ENCODE data around the gene NAALADL2. TPM values are rescaled to one million over a fixed set of nuclear protein-coding genes. Genes with fewer than 3 reads are reported as not detected.

NAALADL2 gene
- total RNA-seq, 1 experiment from 2014 or later = not detected

GRCh38 chr3:175146258-175146657, 287.1 kb downstream of the NAALADL2 start:
- H3K27me3 ChIP-seq (ENCODE audit: low read length) = no peaks in the 10 kb centered on the region
- H3K36me3 ChIP-seq (ENCODE audit: insufficient read depth, low read length) = no peaks in the 10 kb centered on the region
- H3K9me3 ChIP-seq (ENCODE audit: low read length) = peaks cover 26% of the 10 kb centered on the region
- no peak overlapping the region for H3K27ac ChIP-seq (ENCODE audit: low read length)
- DNase-seq = no peak
- no peak overlapping the region for H3K4me3 ChIP-seq (ENCODE audit: low read length)
- H3K9me2 ChIP-seq (replicated peaks; ENCODE audit: insufficient read depth, low read length) = no peaks in the 10 kb centered on the region
- H3K4me2 ChIP-seq (ENCODE audit: low read depth, low read length, poor library complexity, severe bottlenecking) = no peak overlapping the region
- H3K4me1 ChIP-seq (ENCODE audit: low read length) = no peaks in the 10 kb centered on the region
- no peaks in the 10 kb centered on the region for H3K79me2 ChIP-seq (ENCODE audit: low read length)
- no peaks in the 10 kb centered on the region for H4K20me1 ChIP-seq (ENCODE audit: insufficient read depth, low read depth, low read length)
- no peak overlapping the region for H2AFZ ChIP-seq (ENCODE audit: low read length)
- H3K9ac ChIP-seq (ENCODE audit: low read length) = no peak overlapping the region

- DNase-seq = no peak
- Histone ChIP-seq H3K79me2 (ENCODE audit: low read length) (no peaks in the 10 kb centered on the region), H3K4me3 (ENCODE audit: low read length) (no peak overlapping the region), H3K9ac (ENCODE audit: low read length) (no peak overlapping the region), H3K36me3 (ENCODE audit: insufficient read depth, low read length) (no peaks in the 10 kb centered on the region), H2AFZ (ENCODE audit: low read length) (no peak overlapping the region), H3K9me2 (replicated peaks; ENCODE audit: insufficient read depth, low read length) (no peaks in the 10 kb centered on the region), H3K4me2 (ENCODE audit: low read depth, low read length, poor library complexity, severe bottlenecking) (no peak overlapping the region), H3K4me1 (ENCODE audit: low read length) (no peaks in the 10 kb centered on the region), H3K9me3 (ENCODE audit: low read length) (peaks cover 31% of the 10 kb centered on the region), H4K20me1 (ENCODE audit: insufficient read depth, low read depth, low read length) (no peaks in the 10 kb centered on the region), H3K27me3 (ENCODE audit: low read length) (no peaks in the 10 kb centered on the region), H3K27ac (ENCODE audit: low read length) (no peak overlapping the region)
These were observed 290.5 kb downstream of the NAALADL2 start for GRCh38 chr3:175149675-175150074.

GRCh38 chr3:175150812-175151401, 291.8 kb downstream of the NAALADL2 start:
- H2AFZ ChIP-seq (ENCODE audit: low read length) = no peak overlapping the region
- no peaks in the 10 kb centered on the region for H3K27me3 ChIP-seq (ENCODE audit: low read length)
- no peaks in the 10 kb centered on the region for H3K4me1 ChIP-seq (ENCODE audit: low read length)
- no peak overlapping the region for H3K9ac ChIP-seq (ENCODE audit: low read length)
- no peaks in the 10 kb centered on the region for H3K79me2 ChIP-seq (ENCODE audit: low read length)
- H3K27ac ChIP-seq (ENCODE audit: low read length) = no peak overlapping the region
- no peak for DNase-seq
- no peak overlapping the region for H3K4me2 ChIP-seq (ENCODE audit: low read depth, low read length, poor library complexity, severe bottlenecking)
- no peaks in the 10 kb centered on the region for H3K9me2 ChIP-seq (replicated peaks; ENCODE audit: insufficient read depth, low read length)
- H4K20me1 ChIP-seq (ENCODE audit: insufficient read depth, low read depth, low read length) = no peaks in the 10 kb centered on the region
- no peaks in the 10 kb centered on the region for H3K36me3 ChIP-seq (ENCODE audit: insufficient read depth, low read length)
- H3K4me3 ChIP-seq (ENCODE audit: low read length) = no peak overlapping the region
- peaks cover 29% of the 10 kb centered on the region for H3K9me3 ChIP-seq (ENCODE audit: low read length)

- Histone ChIP-seq H3K4me1 (ENCODE audit: low read length) (no peaks in the 10 kb centered on the region), H3K27ac (ENCODE audit: low read length) (no peak overlapping the region), H3K4me2 (ENCODE audit: low read depth, low read length, poor library complexity, severe bottlenecking) (no peak overlapping the region), H3K9me2 (replicated peaks; ENCODE audit: insufficient read depth, low read length) (no peaks in the 10 kb centered on the region), H3K36me3 (ENCODE audit: insufficient read depth, low read length) (no peaks in the 10 kb centered on the region), H3K9ac (ENCODE audit: low read length) (no peak overlapping the region), H3K79me2 (ENCODE audit: low read length) (no peaks in the 10 kb centered on the region), H2AFZ (ENCODE audit: low read length) (no peak overlapping the region), H3K4me3 (ENCODE audit: low read length) (no peak overlapping the region), H3K9me3 (ENCODE audit: low read length) (peaks cover 21% of the 10 kb centered on the region), H3K27me3 (ENCODE audit: low read length) (no peaks in the 10 kb centered on the region), H4K20me1 (ENCODE audit: insufficient read depth, low read depth, low read length) (no peaks in the 10 kb centered on the region)
- DNase-seq = no peak
These were observed 294.5 kb downstream of the NAALADL2 start for GRCh38 chr3:175153595-175153994.

- no peak overlapping the region for H3K4me2 ChIP-seq (ENCODE audit: low read depth, low read length, poor library complexity, severe bottlenecking)
- no peak overlapping the region for H2AFZ ChIP-seq (ENCODE audit: low read length)
- H3K36me3 ChIP-seq (ENCODE audit: insufficient read depth, low read length) = no peaks in the 10 kb centered on the region
- no peaks in the 10 kb centered on the region for H3K27me3 ChIP-seq (ENCODE audit: low read length)
- H3K79me2 ChIP-seq (ENCODE audit: low read length) = no peaks in the 10 kb centered on the region
- DNase-seq = no peak
- no peak overlapping the region for H3K9ac ChIP-seq (ENCODE audit: low read length)
- no peaks in the 10 kb centered on the region for H4K20me1 ChIP-seq (ENCODE audit: insufficient read depth, low read depth, low read length)
- no peak overlapping the region for H3K4me3 ChIP-seq (ENCODE audit: low read length)
- H3K4me1 ChIP-seq (ENCODE audit: low read length) = no peaks in the 10 kb centered on the region
- no peak overlapping the region for H3K27ac ChIP-seq (ENCODE audit: low read length)
- peaks cover 18% of the 10 kb centered on the region for H3K9me3 ChIP-seq (ENCODE audit: low read length)
- H3K9me2 ChIP-seq (replicated peaks; ENCODE audit: insufficient read depth, low read length) = no peaks in the 10 kb centered on the region
These were observed 296.0 kb downstream of the NAALADL2 start for GRCh38 chr3:175155172-175155571.

- Histone ChIP-seq H3K9me3 (ENCODE audit: low read length) (peaks cover 7% of the 10 kb centered on the region; the same call in 1 of the 2 replicates), H3K9ac (ENCODE audit: low read length) (no peak overlapping the region), H3K27me3 (ENCODE audit: low read length) (no peaks in the 10 kb centered on the region), H3K4me2 (ENCODE audit: low read depth, low read length, poor library complexity, severe bottlenecking) (no peak overlapping the region), H3K9me2 (replicated peaks; ENCODE audit: insufficient read depth, low read length) (no peaks in the 10 kb centered on the region), H2AFZ (ENCODE audit: low read length) (no peak overlapping the region), H3K4me1 (ENCODE audit: low read length) (no peaks in the 10 kb centered on the region), H3K4me3 (ENCODE audit: low read length) (no peak overlapping the region), H3K27ac (ENCODE audit: low read length) (no peak overlapping the region), H3K36me3 (ENCODE audit: insufficient read depth, low read length) (no peaks in the 10 kb centered on the region), H3K79me2 (ENCODE audit: low read length) (no peaks in the 10 kb centered on the region), H4K20me1 (ENCODE audit: insufficient read depth, low read depth, low read length) (no peaks in the 10 kb centered on the region)
- no peak for DNase-seq
These were observed 300.1 kb downstream of the NAALADL2 start for GRCh38 chr3:175159202-175159601.

GRCh38 chr3:175161291-175161690, 302.2 kb downstream of the NAALADL2 start:
- Histone ChIP-seq H4K20me1 (ENCODE audit: insufficient read depth, low read depth, low read length) (no peaks in the 10 kb centered on the region), H3K36me3 (ENCODE audit: insufficient read depth, low read length) (no peaks in the 10 kb centered on the region), H3K9ac (ENCODE audit: low read length) (no peak overlapping the region), H3K9me2 (replicated peaks; ENCODE audit: insufficient read depth, low read length) (no peaks in the 10 kb centered on the region), H3K27me3 (ENCODE audit: low read length) (no peaks in the 10 kb centered on the region), H3K4me2 (ENCODE audit: low read depth, low read length, poor library complexity, severe bottlenecking) (no peak overlapping the region), H3K9me3 (ENCODE audit: low read length) (peaks cover 9% of the 10 kb centered on the region; the same call in 1 of the 2 replicates), H3K79me2 (ENCODE audit: low read length) (no peaks in the 10 kb centered on the region), H2AFZ (ENCODE audit: low read length) (no peak overlapping the region), H3K27ac (ENCODE audit: low read length) (no peak overlapping the region), H3K4me1 (ENCODE audit: low read length) (no peaks in the 10 kb centered on the region), H3K4me3 (ENCODE audit: low read length) (no peak overlapping the region)
- DNase-seq = no peak

- Histone ChIP-seq H3K4me3 (ENCODE audit: low read length) (no peak overlapping the region), H3K27me3 (ENCODE audit: low read length) (no peaks in the 10 kb centered on the region), H3K36me3 (ENCODE audit: insufficient read depth, low read length) (no peaks in the 10 kb centered on the region), H4K20me1 (ENCODE audit: insufficient read depth, low read depth, low read length) (no peaks in the 10 kb centered on the region), H3K79me2 (ENCODE audit: low read length) (no peaks in the 10 kb centered on the region), H3K9ac (ENCODE audit: low read length) (no peak overlapping the region), H3K9me2 (replicated peaks; ENCODE audit: insufficient read depth, low read length) (no peaks in the 10 kb centered on the region), H3K4me2 (ENCODE audit: low read depth, low read length, poor library complexity, severe bottlenecking) (no peak overlapping the region), H2AFZ (ENCODE audit: low read length) (no peak overlapping the region), H3K4me1 (ENCODE audit: low read length) (no peaks in the 10 kb centered on the region), H3K9me3 (ENCODE audit: low read length) (peaks cover 18% of the 10 kb centered on the region; the same call in 1 of the 2 replicates), H3K27ac (ENCODE audit: low read length) (no peak overlapping the region)
- DNase-seq = no peak
These were observed 304.6 kb downstream of the NAALADL2 start for GRCh38 chr3:175163686-175164085.
